AG04449 (cell line): ENCODE measurements around the gene NELL1.

Source experiments
- CTCF ChIA-PET: fragments of 350-600 bp; formaldehyde crosslinking; extraction: SDS; loops from one replicate; lab custom pipeline; 2021; ENCODE audit warnings: antibody characterized with exemption; lab: Yijun Ruan, JAX
- POLR2A ChIA-PET: fragments of 400-600, 350-600 bp; formaldehyde crosslinking; extraction: SDS; loops from one replicate; lab custom pipeline; 2020; ENCODE audit warnings: antibody characterized with exemption, inconsistent platforms; lab: Yijun Ruan, JAX
- DNase-seq: peaks from one replicate; pipeline ENCODE4 v3.0.0-alpha.2; 2010; ENCODE audit warnings: low read depth, low spot score
- H3K4me3 ChIP-seq: 2 replicates; pipeline ENCODE4 v1.5.1; 2011; ENCODE audit warnings: low read depth, mild to moderate bottlenecking, control low read depth, low read length
- CTCF ChIP-seq: IDR thresholded peaks from one replicate; pipeline ENCODE4 v1.5.1; 2011; ENCODE audit warnings: mild to moderate bottlenecking, moderate library complexity, low read length, control low read depth, inconsistent platforms; ENCODE audit not compliant: insufficient read depth; ENCODE audit errors: missing control alignments

The NELL1 gene

GRCh38 chr11:21037850-21038249, 368.5 kb downstream of the NELL1 start:
- no peak for TF ChIP-seq CTCF
- CTCF ChIA-PET: no interaction called here
- DNase-seq: no peak
- POLR2A ChIA-PET: no interaction called here
- no peak overlapping the region for H3K4me3 ChIP-seq

- ChIA-PET CTCF (no interaction called here), POLR2A (no interaction called here)
- no peak overlapping the region for H3K4me3 ChIP-seq
- TF ChIP-seq CTCF: no peak
- DNase-seq: no peak
These were observed 369.4 kb downstream of the NELL1 start for GRCh38 chr11:21038801-21039200.

GRCh38 chr11:21040630-21041029, 371.2 kb downstream of the NELL1 start:
- CTCF ChIA-PET: no interaction called here
- no peak overlapping the region for H3K4me3 ChIP-seq
- POLR2A ChIA-PET: no interaction called here
- no peak for TF ChIP-seq CTCF
- DNase-seq: no peak

GRCh38 chr11:21048626-21049025, 379.2 kb downstream of the NELL1 start:
- POLR2A ChIA-PET: no interaction called here
- no peak for TF ChIP-seq CTCF
- H3K4me3 ChIP-seq: no peak overlapping the region
- DNase-seq: no peak
- CTCF ChIA-PET: no interaction called here

- TF ChIP-seq CTCF: no peak
- DNase-seq: no peak
- POLR2A ChIA-PET: no interaction called here
- no peak overlapping the region for H3K4me3 ChIP-seq
- CTCF ChIA-PET: no interaction called here
These were observed 384.1 kb downstream of the NELL1 start for GRCh38 chr11:21053466-21053865.

- DNase-seq: no peak
- no peak for TF ChIP-seq CTCF
- POLR2A ChIA-PET: no interaction called here
- no peak overlapping the region for H3K4me3 ChIP-seq
- CTCF ChIA-PET: no interaction called here
These were observed 387.3 kb downstream of the NELL1 start for GRCh38 chr11:21056644-21057043.
